C4-2B (cell line): Measurements from ENCODE around the gene OR4K5.

Experiments
- H3K27ac ChIP-seq: fragments of 450-650 bp; 2 replicates; pipeline ENCODE4 v1.5.1; 2017
- CTCF ChIP-seq: fragments of 450-650 bp; conservative IDR thresholded peaks from 2 replicates; pipeline ENCODE4 v1.5.1; 2017; ENCODE audit warnings: mild to moderate bottlenecking
- ZFX ChIP-seq: fragments of 450-650 bp; IDR thresholded peaks from 2 replicates; pipeline ENCODE4 v1.6.1; 2017

Gene OR4K5

DNA sequence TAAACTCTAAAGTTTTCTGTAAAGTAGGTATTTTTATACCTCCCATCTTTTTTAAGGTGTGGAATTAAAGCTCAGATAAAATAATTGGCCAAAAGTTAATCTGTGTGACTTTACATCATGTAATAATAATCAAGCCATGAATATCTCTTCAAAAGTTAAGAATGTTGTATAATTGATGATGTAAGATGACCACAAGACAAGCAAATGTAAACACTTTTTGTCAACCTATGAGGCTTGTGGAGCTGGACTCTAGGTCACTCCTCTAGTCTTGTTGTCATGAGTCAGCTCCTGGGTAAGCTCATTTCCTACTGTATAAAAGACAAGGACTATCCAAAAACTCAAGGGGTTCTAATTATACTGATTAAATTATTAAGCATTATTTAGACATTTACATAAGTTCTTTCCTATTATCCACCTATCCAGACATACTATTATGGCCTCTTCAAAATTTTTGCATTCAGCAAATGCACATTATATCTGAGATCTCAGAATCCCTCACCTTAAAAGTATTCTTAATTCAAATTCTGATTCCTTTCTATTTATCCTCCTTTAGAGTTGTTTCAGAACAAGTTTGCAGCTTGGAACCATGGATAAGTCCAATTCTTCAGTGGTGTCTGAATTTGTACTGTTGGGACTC lies at the start of gene OR4K5:
OR4K5 (plus strand) TSS at position 587 of the 637 bp plus-strand sequence; CDS start at position 587, 0 bp downstream.
- TF ChIP-seq ZFX (no peak), CTCF (no peak)
- H3K27ac ChIP-seq: no peak within 1 kb of the TSS

- TF ChIP-seq CTCF: no peak
- no peak for TF ChIP-seq ZFX
- no peak overlapping the region for H3K27ac ChIP-seq
Observed at GRCh38 chr14:19873178-19873577, 47.2 kb upstream of the OR4K5 start.

DNA sequence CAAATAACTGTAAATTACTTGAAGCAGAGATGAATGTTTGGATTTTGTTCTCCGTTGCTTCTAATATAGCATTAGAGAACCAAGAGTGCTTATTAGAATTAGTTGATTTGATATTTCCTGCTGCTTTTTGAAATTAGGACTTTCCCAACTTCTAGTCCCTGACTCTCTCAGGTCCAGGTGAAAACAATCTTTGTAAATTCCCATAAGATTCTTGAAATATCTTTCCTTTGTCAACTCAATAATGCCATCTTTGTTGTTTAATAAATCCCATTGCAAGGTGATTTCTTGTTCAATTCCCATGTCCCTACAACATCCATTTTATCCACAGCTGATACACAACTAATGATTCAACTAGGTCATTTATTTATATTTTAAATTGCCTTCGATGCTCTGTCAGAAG lies 45.6 kb upstream of the OR4K5 start, which contains the start of gene OR4K2:
OR4K2 (plus strand) TSS at position 301 of the 400 bp plus-strand sequence. CDS start 1,126 bp downstream, outside the sequence.
- H3K27ac ChIP-seq: no peak within 1 kb of the TSS
- TF ChIP-seq CTCF (no peak), ZFX (no peak)

DNA sequence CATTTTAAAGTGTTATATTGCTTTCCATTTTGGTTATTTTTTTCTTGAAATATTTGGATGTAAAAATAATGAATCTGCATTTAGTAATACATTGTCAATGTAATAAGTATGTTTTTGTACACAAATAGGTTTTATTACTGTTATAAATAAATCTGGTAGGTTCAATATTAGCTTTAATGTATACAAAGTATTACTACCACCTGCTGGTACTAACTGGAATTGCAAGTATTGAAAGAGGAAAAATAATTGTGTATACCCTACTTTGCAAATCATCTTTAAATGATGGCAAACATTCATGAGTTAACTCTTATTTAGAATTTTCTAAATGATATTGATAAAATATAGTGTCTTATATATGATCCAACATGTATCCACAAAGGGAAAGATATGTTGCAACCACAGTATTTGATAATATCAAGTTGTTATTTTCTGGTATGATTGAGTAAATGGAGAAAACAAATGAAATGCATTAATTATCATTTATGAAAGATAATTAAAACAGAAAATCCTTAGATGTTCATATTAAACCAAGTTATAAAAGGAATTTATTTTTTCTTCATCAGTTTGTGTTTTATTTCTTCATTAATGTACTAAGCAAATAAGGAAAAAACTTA lies 42.3 kb upstream of the OR4K5 start:
- peak; percentile 92 for TF ChIP-seq CTCF
- no peak for TF ChIP-seq ZFX
- H3K27ac ChIP-seq: no peak overlapping the region

- TF ChIP-seq CTCF: no peak
- H3K27ac ChIP-seq: no peak overlapping the region
Observed at GRCh38 chr14:19895282-19895681, 25.1 kb upstream of the OR4K5 start.

DNA sequence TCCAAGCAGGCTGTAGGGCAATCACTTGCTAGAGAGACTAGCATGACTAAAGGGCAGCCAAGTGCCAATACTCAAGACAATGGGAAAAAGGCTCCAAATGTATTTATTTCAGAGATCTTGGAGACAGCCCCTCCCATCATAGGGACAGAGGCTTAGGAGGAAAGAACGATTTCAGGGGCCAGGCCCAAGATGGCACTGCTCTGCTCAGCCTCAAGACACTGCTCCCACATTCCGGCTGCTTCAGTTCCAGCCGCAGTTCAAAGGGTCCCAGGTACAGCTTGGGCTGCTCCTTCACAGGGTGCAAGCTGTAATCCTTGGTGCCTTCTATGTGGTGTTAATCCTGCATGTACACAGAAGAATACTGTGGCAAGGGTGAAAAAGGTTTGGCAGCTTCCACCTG lies 19.4 kb upstream of the OR4K5 start:
- TF ChIP-seq CTCF (no peak), ZFX (no peak)
- H3K27ac ChIP-seq: no peak overlapping the region

GRCh38 chr14:19902409-19902808 lies 18.0 kb upstream of the OR4K5 start:
- TF ChIP-seq ZFX (no peak), CTCF (no peak)
- H3K27ac ChIP-seq: no peak overlapping the region
